B cell (primary cell): ENCODE data around the gene MAP4K4.

Source experiments
- CTCF ChIP-seq: fragments of 200-600 bp; IDR thresholded peaks from one replicate; pipeline ENCODE4 v1.8.0; 2022; ENCODE audit warnings: antibody characterized with exemption, mild to moderate bottlenecking
- EZH2 ChIP-seq: IDR thresholded peaks from 2 replicates; pipeline ENCODE4 v1.6.1; 2012; ENCODE audit warnings: borderline replicate concordance, low read depth, mild to moderate bottlenecking, moderate library complexity, low read length; ENCODE audit not compliant: insufficient read depth, poor library complexity, severe bottlenecking

GRCh38 chr2:101796825-101797600 lies 99.5 kb downstream of the MAP4K4 start:
- TF ChIP-seq CTCF (no peak), EZH2 (no peak)
